ENCODE results near the gene SH3TC1.

Gene SH3TC1

GRCh38 chr4:8221985-8222384, 22.9 kb downstream of the SH3TC1 start:
- TF ChIP-seq CTCF (IDR thresholded peaks at IDR 0.05; ENCODE audit: extremely low read depth, missing control alignments) = no peak

GRCh38 chr4:8222609-8223388, 23.7 kb downstream of the SH3TC1 start:
- TF ChIP-seq CTCF (IDR thresholded peaks at IDR 0.05; ENCODE audit: extremely low read depth, missing control alignments) = no peak
- DNase-seq (ENCODE audit: low spot score) = no peak

More at GRCh38 chr4:8221985-8222384, 22.9 kb downstream of the SH3TC1 start:
- DNase-seq (ENCODE audit: low spot score) = no peak

- TF ChIP-seq CTCF (IDR thresholded peaks at IDR 0.05; ENCODE audit: extremely low read depth, missing control alignments) = no peak
- no peak for DNase-seq (ENCODE audit: low spot score)
Observed at GRCh38 chr4:8224267-8224974, 25.3 kb downstream of the SH3TC1 start.

- TF ChIP-seq CTCF (IDR thresholded peaks at IDR 0.05; ENCODE audit: extremely low read depth, missing control alignments) = no peak
- DNase-seq (ENCODE audit: low spot score) = no peak
Observed at GRCh38 chr4:8224975-8225625, 26.0 kb downstream of the SH3TC1 start.

- TF ChIP-seq CTCF (IDR thresholded peaks at IDR 0.05; ENCODE audit: extremely low read depth, missing control alignments) = no peak
- no peak for DNase-seq (ENCODE audit: low spot score)
Observed at GRCh38 chr4:8225706-8226443, 26.8 kb downstream of the SH3TC1 start.

- TF ChIP-seq CTCF (IDR thresholded peaks at IDR 0.05; ENCODE audit: extremely low read depth, missing control alignments) = no peak
- DNase-seq (ENCODE audit: low spot score) = no peak
Observed at GRCh38 chr4:8227201-8227770, 28.2 kb downstream of the SH3TC1 start.
